ENCODE measurements around the gene PCNX3.

PCNX3 gene

DNA sequence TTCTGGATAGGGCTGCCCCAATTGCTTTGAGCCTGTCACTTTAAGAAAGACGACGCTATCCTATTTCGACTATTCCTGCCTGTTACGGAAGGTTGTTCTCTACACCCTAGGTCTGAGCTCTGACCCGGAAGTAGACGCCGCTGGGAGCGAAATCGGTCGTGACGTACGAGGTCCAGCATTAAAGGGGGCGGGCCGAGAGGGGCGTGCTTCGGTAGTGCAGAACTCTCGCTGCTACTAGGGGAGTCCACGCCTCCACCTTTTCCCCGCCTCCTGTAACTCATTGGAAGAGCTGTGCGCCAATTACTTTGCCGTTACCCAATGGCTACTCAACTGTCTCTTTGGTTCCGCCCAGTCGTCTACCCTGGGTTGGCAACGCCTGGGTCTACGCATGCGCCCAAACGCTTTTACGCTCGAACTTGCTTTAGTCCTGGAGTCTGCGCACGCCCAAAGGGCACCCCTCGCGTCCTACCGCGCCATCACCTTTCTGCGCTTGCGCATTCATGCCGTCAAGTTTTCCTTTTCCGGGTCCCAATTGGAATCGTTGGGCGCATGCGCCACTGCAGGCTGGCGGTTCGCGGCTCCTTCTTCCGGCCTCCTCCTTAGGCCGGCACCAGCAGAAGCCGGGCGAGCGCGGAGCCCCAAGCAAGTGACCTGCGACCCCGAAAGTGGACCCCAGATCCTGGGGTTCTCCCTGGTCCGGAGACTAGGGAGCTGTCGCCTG, at the start of gene PCNX3:
TSS of gene PCNX3 (plus strand) at position 548 of the 721 bp plus-strand sequence. CDS start 536 bp downstream, outside the sequence.
- peak; percentile 100 for DNase-seq (ENCODE audit: low spot score)

GRCh38 chr11:65569164-65569972, 46.2 kb upstream of the PCNX3 start:
- DNase-seq (ENCODE audit: low spot score): no peak

DNA sequence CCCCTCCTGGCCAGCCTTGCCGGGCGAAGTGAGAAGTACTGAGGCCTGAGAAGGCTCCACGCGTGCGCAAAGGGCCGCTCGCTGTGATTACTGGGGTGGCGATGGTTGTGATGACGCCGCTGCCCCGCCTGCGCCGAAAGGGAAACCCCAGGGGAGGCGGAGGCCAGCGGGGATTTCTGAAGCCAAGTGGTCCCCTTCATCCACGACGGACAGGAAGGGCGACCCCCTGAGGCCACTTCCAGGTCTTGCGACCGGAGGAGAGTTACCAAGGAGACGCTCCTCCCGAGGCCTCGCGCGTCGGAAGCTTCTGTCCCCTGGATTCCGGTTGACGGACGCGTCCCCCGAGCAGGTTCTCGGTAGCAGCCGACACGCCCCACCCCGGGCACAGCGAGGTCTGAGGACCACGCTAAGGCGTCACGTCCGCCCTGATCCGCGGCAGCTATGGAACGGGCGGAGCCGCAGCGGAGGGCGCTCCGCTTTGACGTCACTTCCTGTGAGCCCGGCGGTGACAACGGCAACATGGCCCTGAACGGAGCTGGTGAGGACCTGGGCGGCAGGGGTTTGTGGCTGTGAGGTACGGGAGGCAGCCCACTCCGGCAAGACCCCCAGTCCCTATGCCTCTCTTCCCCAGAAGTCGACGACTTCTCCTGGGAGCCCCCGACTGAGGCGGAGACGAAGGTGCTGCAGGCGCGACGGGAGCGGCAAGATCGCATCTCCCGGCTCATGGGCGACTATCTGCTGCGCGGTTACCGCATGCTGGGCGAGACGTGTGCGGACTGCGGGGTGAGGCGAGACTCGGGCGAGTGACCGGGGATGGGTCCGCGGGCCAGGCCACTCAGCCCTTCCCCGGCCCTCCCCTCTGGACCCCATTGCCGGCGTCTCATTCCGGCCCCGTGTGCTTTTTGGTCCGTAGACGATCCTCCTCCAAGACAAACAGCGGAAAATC, 45.3 kb upstream of the PCNX3 start, which contains the start of gene ZNRD2:
TSS of gene ZNRD2 (plus strand) at position 505 of the 946 bp plus-strand sequence. CDS start at position 520, 15 bp downstream.
- DNase-seq (ENCODE audit: low spot score): peak; percentile 92

DNA sequence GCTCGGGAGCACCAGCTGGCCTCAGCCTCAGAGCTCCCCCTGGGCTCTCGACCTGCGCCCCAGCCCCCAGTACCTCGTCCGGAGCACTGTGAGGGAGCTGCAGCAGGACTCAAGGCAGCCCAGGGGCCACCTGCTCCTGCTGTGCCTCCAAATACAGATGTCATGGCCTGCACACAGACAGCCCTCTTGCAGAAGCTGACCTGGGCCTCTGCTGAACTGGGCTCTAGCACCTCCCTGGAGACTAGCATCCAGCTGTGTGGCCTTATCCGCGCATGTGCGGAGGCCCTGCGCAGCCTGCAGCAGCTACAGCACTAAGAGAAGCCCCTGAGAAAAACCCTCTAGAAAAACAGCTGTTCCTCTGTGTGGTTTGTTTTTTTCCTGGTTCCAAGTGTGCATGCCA, 44.2 kb upstream of the PCNX3 start:
- no peak for DNase-seq (ENCODE audit: low spot score)

DNA sequence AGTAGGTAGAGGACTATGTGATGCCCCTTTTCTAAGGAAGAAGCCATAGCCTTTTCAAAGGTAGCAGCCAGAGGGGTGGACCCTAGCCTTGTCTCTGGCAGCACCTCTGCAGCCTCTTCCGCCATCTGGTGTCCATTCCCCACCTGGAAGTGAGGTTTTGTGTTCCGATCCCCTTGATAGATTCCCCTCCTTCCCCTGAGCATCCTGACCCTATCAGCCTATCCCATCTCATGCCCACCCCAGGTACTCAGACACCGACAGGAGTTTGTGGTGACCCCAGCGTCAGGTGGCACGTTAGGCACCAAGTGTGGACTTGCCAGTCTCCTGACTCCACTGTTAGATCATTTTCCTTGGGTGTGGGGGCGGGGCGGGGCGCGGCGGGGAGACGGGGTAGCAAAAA, 43.6 kb upstream of the PCNX3 start:
- peak; percentile 77 for DNase-seq (ENCODE audit: low spot score)

DNA sequence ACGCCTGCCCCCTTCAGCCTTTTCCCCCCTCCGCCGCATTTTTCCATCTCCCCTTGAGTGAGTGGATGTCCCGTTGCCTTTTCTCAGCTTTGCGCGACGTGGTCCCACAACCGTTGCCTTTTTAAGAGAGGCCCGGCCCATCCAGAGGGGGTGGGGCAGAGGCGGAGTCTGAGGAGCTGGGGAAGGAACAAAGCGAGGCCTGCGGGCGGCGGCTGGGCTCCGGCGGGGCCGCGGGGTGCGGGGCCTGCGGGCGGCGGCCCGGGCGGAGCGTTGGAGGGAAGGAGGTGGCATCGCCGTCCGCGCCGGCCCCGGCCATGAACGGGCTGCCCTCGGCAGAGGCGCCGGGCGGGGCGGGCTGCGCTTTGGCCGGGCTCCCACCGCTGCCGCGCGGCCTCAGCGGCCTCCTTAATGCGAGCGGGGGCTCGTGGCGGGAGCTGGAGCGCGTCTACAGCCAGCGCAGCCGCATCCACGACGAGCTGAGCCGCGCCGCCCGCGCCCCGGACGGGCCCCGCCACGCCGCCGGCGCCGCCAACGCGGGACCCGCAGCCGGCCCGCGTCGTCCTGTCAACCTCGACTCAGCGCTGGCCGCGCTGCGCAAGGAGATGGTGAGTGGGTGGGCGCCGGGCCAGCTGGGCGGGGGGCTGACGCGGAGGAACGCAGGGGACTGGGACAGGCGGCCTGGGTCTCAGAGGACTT, 43.1 kb upstream of the PCNX3 start, which contains the start of gene FAM89B:
TSS of gene FAM89B (plus strand) at position 183 of the 696 bp plus-strand sequence. CDS start at position 315, 132 bp downstream.
- DNase-seq (ENCODE audit: low spot score): peak; percentile 78

DNA sequence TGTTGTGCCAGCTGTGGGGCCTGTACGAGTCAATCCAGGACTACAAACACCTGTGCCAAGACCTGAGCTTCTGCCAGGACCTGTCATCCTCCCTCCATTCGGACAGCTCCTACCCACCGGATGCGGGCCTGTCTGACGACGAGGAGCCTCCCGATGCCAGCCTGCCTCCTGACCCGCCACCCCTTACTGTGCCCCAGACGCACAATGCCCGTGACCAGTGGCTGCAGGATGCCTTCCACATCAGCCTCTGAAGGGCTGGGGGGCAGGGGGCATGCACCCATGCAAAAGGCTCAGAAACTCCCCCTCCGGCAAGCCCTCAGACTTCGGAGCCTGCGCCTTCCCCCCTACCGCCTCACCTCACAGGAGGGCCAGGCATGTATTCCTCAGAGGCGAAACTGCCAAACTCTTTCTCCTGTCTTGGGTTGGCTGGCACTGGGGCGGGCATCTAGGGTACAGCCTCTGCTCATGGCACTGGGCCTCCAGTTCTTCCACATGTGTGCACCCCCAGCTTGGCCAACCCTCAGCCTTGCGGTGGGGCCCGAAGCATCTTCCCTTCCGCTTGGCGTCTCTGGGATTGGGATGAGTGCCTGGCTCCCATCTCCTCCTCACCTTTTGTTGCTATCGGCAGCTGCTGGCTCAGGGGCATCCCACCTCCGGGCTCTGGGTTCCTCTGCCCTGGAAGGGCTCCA, 42.0 kb upstream of the PCNX3 start:
- DNase-seq (ENCODE audit: low spot score): no peak

- peak; percentile 88 for DNase-seq (ENCODE audit: low spot score)
These were observed 41.3 kb upstream of the PCNX3 start for GRCh38 chr11:65574109-65574810.

- no peak for DNase-seq (ENCODE audit: low spot score)
These were observed 40.6 kb upstream of the PCNX3 start for GRCh38 chr11:65574811-65575567.

- peak; percentile 67 for DNase-seq (ENCODE audit: low spot score)
These were observed 39.9 kb upstream of the PCNX3 start, which contains the start of gene EHBP1L1 for GRCh38 chr11:65575568-65576231. Gene EHBP1L1, plus strand, starts transcription at chr11:65576053. Its CDS starts 250 bp downstream, at chr11:65576303.

GRCh38 chr11:65576232-65576866, 39.2 kb upstream of the PCNX3 start:
- DNase-seq (ENCODE audit: low spot score): no peak

DNA sequence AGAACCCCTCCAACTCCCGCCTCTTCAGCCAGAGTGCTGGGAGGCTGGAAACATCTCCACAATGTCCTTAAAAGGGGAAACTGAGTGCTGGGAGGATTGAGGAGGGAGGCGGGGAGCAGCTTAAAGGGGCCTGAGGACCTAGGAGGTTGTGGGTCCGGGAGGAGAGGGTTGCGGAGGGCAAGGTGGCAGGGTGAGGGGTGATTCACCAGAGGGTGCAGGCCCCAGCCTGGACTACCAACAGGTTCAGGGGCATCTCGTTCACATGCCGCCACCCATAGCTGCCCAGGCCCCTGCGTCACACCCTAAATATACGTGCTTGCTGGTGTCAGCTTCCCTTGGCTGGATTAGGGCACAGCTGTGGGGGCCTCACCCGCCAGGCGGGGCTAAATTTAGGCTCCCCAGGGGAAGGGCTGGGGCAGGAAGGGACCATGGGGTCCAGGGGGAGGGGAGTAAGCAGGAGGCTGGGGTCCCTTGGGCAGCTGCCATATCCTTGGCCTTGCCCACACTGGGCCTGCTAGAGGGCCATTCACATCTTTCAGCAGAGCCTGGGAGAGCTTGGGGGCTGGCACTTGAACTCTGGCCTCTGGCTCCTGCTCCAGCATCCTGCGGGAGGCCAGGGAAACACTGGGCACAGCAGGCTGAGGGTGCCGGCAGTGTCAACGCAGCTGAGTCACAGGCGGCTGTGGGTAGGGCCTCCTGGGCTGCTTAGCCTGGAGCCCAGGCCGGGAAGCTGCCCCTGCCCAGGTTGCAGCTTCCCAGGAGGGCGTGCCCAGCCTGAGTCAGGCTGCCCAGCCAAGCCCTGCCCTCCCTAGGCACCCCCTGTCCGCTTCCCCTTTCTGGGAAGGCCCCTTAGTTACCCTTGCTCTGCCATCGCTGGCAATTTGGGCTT, 38.5 kb upstream of the PCNX3 start:
- no peak for DNase-seq (ENCODE audit: low spot score)

GRCh38 chr11:65577756-65578109, 37.8 kb upstream of the PCNX3 start:
- DNase-seq (ENCODE audit: low spot score): no peak

- no peak for DNase-seq (ENCODE audit: low spot score)
These were observed 37.4 kb upstream of the PCNX3 start for GRCh38 chr11:65578134-65578533.

GRCh38 chr11:65578667-65579066, 36.9 kb upstream of the PCNX3 start:
- DNase-seq (ENCODE audit: low spot score): no peak

- DNase-seq (ENCODE audit: low spot score): no peak
These were observed 36.3 kb upstream of the PCNX3 start for GRCh38 chr11:65579291-65579690.

- DNase-seq (ENCODE audit: low spot score): no peak
These were observed 35.4 kb upstream of the PCNX3 start for GRCh38 chr11:65580031-65580692.

Measured in HuH-7 (cell line).